GM15510 (cell line): ENCODE results near the gene ZNF501.

Experiments
- POLR2A ChIP-seq: IDR thresholded peaks from 3 replicates; pipeline ENCODE4 v1.6.1; 2011; ENCODE audit warnings: borderline replicate concordance; ENCODE audit not compliant: insufficient read length; ENCODE audit errors: extremely low read depth

Gene ZNF501

GRCh38 chr3:44729384-44729910, at the start of gene ZNF501:
Gene ZNF501 (plus strand): TSS chr3:44729635. CDS start chr3:44734422, 4,787 bp downstream.
- TF ChIP-seq POLR2A, result peak; percentile 49

DNA sequence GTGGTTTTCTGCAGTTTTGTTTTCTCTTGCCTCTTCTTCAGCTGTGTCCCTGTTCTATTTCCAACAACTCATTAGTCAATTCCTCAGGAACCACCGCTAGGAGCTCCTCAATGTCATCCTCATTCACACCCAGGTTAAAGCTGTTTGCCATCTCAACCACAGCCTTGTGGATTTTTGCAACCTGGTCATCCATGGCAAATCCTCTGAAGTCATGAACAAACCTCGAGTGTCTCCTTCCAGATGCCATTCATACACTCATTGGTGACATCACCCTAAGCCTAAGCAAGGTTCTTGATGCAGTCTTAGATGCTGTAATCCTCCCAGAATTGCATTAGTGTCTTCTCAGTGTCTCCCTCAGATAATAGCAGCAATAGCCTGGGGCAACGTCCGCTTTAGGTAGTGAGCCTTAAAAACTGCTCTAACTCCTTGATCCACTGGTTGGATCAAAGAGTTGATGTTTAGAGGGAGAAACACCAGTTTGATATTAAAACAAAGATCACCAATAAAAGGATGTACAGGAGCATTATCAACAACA, 48.4 kb upstream of the ZNF501 start:
- TF ChIP-seq POLR2A, result no peak

DNA sequence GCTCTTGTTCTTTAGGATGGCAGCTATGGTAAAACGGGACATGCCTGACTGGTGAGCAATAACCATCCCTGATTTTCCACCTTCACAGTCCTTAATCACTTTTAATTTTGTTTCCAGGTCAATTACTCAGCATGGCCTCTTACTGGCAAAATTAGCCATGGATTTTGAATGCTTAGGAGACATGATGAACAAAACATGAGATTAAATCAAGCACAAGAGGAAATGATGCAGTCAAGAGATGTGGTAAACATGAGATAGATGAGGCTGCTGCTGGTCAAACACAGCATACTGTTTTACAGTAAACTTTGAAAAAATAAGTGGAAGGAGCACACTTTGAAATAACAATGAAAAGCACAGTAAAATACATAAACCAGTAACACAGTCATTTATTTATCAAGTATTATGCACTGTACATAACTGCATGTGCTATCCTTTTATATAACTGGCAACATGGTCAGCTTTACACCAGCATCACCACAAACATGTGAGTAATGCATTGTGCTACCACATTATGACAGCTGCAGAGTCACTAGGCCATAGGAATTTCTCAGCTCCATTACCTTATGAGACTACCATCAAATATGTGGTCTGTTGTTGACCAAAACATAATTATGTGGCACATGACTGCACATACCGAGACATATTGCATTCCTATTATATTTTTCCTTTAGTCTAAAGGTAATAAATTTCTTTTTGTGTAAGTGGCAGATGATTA, 47.1 kb upstream of the ZNF501 start:
- TF ChIP-seq POLR2A, result no peak

DNA sequence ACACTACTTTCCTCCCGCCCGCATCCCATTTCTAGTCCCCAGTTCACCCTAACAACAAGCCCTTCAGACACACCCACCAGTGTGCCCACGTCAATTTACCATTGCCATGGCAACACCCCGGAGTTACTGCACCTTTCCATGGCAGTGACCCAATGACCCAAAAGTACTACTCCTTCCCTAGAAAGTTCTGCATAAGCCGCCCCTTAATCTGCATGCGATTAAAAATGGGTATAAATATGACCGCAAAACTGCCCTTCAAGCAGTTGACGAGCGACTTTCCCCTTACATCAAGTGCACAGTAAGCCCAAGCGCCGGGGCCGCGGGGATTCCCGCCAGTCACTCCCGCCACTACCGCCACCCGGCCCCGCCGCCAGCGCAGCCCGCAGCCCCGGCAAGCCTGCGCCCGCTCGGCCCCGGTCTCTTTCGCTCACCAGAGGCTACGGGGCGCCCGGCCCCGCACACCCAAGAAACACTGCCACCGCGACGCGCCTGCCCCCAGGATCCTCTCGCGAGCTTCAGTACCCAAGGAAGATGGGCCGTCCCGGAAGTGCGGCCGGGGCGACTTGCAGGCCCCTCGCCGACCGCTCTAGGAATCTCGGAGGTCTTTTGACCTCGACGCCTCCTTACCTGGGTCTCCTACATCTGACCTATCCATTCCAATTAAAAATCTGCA, 44.2 kb upstream of the ZNF501 start:
- peak; percentile 39 for TF ChIP-seq POLR2A

DNA sequence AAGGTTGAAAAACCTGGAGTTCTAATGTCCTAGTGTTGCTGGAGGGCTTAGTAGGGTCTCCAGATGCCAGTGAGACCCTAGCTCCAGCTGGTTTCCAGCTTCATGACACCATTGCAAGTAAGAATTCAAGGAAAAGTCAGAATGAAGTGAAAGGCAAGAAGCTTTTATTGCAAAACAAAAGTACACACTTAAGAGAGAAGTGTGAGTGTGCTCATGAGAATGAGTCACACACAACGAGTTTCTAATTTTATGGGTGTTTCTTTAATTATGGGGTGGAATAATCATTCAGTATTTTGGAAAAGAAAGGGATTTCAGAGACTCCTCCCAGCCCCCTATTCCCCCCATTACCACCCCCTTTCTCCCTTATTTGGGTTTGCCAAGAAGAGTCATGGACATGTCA, 41.5 kb upstream of the ZNF501 start:
- TF ChIP-seq POLR2A, result no peak

GRCh38 chr3:44712455-44713075, 16.9 kb upstream of the ZNF501 start, which contains the start of gene ZNF502:
Gene ZNF502 (plus strand): TSS chr3:44712660. CDS start chr3:44720262, 7,602 bp downstream.
- no peak for TF ChIP-seq POLR2A

DNA sequence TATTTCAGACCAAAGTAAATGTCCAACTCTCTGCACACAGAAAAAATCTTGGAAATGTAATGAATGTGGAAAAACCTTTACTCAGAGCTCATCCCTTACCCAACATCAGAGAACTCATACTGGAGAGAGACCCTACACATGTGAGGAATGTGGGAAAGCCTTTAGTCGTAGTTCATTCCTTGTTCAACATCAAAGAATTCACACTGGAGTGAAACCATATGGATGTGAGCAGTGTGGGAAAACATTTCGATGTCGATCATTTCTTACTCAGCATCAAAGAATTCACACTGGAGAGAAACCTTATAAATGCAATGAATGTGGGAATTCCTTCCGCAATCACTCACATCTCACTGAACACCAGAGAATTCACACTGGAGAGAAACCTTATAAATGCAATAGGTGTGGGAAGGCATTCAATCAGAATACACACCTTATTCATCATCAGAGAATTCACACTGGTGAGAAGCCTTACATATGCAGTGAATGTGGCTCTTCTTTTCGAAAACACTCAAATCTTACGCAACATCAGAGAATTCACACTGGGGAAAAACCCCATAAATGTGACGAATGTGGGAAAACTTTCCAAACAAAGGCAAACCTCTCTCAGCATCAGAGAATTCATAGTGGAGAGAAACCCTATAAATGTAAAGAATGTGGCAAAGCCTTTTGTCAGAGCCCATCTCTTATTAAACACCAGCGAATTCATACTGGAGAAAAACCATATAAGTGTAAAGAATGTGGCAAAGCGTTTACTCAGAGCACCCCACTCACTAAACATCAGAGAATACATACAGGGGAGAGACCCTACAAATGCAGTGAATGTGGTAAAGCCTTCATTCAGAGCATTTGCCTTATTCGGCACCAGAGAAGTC, 8.0 kb upstream of the ZNF501 start:
- no peak for TF ChIP-seq POLR2A

- TF ChIP-seq POLR2A, result no peak
These were observed 7.4 kb upstream of the ZNF501 start for GRCh38 chr3:44722103-44722401.

- no peak for TF ChIP-seq POLR2A
These were observed 5.3 kb downstream of the ZNF501 start for GRCh38 chr3:44734646-44735168.

DNA sequence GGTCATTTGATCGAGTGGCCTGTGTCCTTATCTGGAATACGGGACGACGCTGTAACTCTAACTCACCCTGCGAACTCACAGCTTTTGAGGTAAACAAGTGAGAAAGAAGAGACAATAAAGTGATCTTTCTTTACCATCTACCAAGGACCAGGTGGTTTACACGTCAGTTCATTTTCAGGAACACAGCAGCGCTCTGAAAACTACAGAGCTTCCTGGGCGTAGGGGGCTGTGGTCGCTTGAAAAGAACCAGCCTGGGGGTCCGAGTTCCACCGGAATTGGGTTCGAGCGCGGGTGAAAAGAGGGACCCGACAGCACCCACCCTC, 31.6 kb downstream of the ZNF501 start:
- no peak for TF ChIP-seq POLR2A

- TF ChIP-seq POLR2A, result peak; percentile 76
These were observed 32.2 kb downstream of the ZNF501 start, which contains the start of the genes KIAA1143 and KIF15 for GRCh38 chr3:44761424-44762169. Gene KIAA1143 (minus strand): TSS chr3:44761619. CDS start chr3:44761602, 17 bp downstream. Gene KIF15 (plus strand): TSS chr3:44761794. CDS start chr3:44761866, 72 bp downstream.

GRCh38 chr3:44762170-44762677, 32.8 kb downstream of the ZNF501 start:
- TF ChIP-seq POLR2A, result no peak

DNA sequence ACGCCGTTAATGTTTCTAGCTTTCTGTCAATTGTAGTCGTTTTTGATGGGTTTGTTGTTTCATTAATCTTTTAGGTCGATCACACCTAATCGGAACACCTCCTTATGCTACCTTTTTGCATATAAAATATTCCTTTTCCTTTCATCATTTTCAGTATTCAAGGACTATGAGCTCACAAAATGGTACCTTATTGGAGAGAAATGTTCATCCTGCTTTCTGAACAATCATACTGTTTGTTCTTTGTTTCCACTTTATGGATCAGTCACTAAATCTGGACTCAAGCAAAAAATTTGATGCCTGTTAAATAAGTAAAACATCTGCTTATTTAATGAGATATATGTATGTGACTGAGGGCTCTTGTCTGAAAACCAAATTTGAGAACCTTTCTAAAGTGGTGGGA, 33.3 kb downstream of the ZNF501 start:
- TF ChIP-seq POLR2A, result no peak
